Hematopoietic multipotent progenitor cell treated with erythropoietin and hydrocortisone succinate and interleukin-3 and kit ligand, for 6 days (in vitro differentiated cells): ENCODE results near the gene UQCC2.
A peak's percentile ranks its signal among the peaks of the same experiment; 100 is the strongest.

Source experiments
- DNase-seq: peaks from one replicate; pipeline ENCODE4 v3.0.0-alpha.2; 2015

The UQCC2 gene

DNA sequence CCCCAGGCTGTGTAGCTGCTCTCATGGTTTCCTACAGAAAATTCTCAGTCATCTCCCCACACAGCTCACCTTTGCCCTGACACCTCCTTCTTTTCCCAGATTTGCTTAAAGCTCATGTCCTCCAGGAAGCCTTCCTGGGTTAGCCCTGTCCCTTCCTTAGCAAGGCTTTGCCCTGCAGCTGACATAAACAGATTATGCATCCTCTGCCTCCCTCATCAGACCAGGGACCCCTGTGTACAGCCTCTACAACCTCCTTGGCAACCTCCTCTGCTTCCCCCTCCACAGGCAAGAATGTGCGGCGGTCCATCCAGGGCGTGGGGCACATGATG, 39.8 kb downstream of the UQCC2 start:
- DNase-seq = no peak

DNA sequence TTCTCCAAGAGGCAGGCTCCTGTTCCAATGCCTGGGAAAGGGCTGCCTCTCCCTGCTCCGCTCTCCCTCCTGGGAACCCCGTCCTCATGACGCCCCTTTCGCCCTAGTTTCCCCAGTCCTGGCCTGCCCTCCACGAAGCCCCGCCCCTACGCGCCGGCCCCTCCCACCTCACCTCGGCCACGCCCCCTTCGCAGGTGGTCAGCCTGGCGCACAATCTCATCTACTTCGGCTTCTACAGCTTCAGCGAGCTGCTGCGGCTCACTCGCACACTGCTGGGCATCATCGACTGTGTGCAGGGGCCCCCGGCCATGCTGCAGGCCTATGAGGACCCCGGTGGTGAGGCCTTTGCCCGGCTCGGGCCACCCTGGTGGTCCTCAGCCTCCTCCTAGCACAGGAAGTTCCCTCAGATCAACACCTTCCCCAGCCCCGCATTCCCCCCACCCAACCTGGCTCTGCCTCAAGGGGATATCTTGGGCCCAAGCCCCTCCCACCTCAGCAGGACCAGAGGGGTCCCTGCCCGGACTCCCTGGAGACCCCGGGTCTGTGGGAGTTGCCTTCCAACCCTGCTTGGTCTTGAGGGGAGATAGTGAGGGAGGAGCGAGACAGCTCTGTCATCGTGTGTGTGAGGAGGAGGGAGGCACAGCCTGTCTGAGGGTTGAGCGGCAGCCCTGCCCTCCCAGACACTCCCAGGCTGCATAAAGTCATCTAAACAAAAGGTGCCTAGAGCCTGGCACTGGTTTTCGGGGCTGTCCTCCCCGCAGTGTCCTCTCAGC, 40.3 kb downstream of the UQCC2 start:
- DNase-seq = no peak

DNA sequence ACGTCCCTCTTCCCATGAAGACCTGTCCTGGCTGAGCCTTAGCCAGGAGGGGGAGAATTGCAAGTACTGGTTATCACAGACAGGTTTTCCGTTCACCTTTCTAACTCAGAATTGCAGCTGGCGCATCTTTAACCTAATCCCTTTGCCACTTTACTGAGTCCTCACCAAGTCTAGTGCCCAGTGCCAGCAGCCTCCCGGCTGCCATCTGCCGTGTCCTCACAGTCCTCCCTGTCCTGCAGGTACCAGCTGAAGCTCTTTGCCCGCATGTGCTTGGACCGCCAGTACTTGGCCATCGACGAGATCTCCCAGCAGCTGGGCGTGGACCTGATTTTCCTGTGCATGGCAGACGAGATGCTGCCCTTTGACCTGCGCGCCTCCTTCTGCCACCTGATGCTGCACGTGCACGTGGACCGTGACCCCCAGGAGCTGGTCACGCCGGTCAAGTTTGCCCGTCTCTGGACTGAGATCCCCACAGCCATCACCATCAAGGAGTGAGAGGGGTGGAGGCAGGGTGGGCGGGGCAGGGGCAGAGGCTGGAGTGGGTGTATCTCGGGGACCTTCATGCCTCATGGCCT, 41.3 kb downstream of the UQCC2 start:
- DNase-seq = no peak

DNA sequence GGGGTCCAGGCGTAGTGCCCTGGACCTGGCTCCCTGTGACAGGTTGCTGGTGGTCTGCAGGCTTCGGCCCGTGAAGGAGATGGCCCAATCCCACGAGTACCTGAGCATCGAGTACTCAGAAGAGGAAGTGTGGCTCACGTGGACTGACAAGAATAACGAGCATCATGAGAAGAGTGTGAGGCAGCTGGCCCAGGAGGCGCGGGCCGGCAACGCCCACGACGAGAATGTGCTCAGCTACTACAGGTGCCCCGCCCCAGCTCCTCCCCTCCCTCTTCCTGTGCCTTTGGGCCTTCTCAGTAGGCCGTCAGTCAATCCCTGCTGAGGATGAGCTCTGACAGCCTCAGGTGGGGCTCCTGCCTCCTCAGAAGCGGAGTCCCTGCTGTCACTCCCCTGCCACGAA, 42.6 kb downstream of the UQCC2 start:
- peak; percentile 27 for DNase-seq

DNA sequence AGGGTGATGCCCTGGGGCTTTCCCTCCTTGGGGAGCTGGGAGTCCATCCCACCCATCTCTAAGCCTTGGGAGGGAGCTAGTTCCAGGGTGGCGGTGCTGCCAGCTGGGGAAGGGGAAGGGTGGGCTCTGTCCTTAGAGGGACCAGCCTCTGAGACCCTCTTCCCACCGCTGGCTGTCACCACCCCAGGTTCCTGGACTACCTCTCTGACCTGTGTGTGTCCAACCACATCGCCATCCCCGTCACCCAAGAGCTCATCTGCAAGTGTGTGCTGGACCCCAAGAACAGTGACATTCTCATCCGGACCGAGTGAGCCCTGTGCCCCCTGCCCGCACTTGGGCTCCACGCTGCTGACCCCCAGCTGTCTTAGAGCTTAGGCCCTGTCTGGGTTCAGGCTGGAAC, 43.2 kb downstream of the UQCC2 start:
- DNase-seq = no peak

DNA sequence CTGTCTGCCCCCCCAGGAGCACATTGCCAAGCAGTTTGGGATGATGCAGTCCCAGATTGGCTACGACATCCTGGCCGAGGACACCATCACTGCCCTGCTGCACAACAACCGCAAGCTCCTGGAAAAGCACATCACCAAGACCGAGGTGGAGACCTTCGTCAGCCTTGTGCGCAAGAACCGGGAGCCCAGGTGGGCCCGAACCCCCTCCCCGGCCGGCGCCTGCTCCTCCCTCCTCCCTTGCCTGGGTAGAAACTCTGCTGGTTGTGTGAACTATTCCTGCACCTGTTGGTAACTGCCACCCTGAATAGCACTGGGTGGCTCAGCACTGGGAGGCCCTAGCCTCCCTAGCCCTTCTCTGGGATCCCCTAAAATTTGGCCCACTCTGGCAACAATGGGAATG, 43.7 kb downstream of the UQCC2 start:
- no peak for DNase-seq

DNA sequence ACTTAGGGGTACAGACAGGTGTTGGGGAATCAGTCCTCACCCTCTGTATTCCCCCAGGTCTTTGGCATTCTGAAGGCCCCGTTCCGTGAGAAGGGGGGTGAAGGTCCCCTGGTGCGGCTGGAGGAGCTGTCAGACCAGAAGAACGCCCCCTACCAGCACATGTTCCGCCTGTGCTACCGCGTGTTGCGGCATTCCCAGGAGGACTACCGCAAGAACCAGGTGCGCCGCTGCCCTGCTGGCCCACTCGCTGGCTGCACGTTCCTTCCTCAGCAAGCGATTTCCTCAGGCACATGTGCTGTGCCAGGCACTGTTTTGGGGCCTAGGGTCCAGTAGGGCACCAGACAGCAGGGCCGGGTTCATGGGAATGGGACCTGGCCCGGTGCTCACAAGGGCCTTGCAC, 44.4 kb downstream of the UQCC2 start:
- DNase-seq = no peak

DNA sequence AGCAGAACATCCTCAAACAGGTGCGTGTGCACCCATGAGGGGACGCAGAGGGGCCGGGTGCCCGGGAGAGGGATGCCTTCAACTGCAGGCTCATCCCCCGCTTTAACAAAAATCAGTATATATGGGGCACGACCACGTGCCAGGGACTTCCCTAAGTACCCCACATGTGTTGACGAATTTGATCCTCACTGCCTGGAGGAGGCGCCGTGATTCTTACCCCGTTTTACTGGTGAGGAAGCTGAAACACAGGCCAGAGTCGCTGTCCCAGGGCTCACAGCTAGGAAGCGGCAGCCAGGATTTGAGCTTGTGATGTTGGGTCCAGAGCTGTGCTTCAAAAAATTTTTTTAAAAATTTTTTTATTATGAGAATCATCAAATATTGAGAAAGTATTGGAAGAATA, 45.5 kb downstream of the UQCC2 start:
- DNase-seq = no peak

DNA sequence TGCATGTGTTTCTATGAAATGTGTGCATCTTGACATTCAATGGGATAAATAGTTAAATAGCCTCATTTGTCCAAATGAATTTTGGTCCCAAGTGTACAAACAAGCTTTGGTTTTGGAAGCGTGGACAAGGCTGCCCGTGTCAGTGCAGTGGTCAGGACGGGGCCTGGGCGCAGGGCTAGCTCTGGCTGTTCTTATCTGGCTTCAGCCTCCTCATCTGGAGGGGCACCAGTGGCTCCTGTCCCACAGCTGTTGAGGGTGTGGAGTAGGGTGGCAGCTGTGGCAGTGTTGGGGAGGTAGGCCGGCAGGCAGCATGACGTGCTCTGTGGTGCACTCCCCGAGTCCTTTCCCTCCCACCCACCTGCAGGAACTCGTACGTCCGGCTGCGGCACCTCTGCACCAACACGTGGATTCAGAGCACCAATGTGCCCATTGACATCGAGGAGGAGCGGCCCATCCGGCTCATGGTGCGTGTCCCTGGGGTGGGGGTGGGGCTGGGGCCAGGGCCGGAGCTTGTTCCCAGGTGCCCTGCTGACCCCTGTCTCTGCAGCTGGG, 46.9 kb downstream of the UQCC2 start:
- no peak for DNase-seq

DNA sequence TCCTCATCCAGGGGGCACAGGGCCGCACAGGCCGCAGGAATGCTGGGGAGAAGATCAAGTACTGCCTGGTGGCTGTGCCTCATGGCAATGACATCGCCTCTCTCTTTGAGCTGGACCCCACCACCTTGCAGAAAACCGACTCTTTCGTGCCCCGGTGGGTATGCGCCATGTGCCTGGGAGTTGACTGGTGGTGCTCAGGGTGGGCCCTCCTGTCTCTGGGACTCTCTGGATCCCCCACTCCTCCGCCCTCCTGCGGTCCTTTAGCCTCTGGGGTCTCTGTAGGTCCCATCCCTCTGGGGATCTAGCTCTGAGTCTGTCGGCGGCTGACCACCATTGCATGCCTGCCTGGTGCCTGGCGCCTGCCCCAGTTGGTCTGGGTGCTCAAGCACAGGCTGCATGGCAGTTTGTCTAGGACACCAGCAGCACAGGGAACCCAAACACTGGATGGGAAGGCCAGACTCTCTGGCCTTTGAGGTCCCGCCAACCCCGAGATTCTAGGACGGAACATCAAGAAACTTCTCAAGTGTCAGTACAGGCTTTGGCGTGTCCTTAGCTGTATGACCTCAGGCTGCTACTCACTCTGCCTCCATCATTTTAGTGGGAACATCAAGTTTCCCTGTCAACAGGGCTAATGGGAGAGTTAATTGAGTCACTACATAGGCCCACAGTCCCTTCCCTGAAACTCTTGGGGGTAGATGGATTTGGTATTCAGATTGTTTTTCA, 47.6 kb downstream of the UQCC2 start:
- no peak for DNase-seq

DNA sequence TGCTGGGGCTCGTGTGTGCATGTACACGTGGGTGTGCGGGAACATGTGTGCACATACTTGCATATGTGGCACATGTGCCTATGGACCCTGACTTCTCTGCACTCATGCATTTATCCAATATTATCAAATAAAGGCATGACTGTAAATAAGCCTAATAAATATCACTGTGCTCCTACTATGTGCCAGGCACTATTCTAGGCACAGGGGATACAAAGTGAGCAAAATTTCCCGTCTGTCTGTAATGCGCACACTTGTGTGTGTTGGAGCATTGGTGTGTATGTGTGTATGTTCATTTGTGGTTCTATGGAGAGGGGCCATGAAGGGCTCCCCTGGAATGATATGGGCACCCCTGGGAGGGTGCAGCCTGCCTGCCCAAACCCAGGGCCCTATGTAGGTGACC, 48.5 kb downstream of the UQCC2 start:
- no peak for DNase-seq

DNA sequence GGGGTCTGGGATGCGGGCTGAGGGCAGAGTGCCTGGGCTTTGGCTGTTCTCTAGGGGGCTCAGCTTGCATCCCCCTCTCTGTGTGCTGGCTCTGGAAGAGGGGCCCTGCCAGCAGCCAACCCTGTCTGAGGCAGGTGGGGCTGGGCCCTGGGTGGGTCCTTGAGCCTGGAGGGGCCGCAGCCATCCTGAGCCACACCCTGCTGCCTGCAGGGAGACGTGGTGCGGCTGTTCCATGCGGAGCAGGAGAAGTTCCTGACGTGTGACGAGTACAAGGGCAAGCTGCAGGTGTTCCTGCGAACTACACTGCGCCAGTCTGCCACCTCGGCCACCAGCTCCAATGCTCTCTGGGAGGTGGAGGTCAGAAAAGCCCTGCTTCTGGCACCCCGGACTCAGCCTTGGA, 49.2 kb downstream of the UQCC2 start:
- DNase-seq = no peak

DNA sequence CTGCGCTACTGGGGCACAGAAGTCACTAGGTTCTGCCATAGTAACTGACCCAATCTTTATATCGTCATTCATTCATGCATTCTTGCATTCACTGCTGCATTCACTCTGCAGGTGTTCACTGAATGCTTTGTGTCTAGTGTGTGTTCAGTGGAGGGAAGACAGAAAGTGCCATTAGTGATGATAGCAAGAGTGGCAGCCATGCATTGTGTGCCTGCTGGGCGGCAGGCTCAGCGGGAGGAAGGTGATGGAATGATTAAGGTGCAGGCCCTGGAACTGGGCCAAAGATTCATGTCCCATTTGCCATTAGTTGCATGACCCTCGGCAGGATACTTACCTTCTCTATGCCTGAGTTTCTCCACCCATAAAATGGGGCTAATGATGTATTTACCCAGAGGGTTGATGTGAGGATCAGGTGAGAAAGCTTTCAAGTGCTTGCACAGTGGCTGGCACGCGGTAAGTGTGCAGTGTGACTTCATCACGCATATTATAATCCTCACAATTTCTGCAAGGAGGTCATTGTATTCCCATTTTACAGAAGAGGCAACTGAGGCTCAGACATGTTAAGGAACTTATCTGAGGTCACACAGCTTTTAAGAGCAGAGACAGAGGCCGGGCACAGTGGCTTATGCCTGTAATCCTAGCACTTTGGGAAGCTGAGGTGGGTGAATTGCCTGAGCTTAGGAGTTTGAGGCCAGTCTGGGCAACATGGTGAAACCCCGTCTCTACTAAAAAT, 50.2 kb downstream of the UQCC2 start:
- DNase-seq = no peak

DNA sequence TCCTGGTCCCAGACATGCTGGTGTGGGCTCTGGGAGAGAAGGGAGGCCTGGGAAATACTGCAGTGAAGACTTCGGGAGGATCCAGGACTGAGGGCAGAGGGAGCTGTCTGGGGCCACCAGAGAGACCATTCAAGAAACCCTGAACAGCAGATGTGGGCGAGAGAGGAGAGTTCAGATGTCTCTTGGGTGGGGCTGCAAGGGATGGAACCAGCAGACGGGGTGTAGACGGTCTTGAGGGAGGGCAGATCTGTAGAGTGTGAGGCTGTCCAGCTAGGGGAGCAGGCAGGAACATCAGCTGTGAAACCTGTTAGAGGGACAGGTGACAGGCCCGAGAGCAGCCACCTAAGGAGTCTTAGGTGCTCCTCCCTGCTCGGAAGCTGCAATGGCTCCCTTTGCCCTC, 51.5 kb downstream of the UQCC2 start:
- DNase-seq = no peak

DNA sequence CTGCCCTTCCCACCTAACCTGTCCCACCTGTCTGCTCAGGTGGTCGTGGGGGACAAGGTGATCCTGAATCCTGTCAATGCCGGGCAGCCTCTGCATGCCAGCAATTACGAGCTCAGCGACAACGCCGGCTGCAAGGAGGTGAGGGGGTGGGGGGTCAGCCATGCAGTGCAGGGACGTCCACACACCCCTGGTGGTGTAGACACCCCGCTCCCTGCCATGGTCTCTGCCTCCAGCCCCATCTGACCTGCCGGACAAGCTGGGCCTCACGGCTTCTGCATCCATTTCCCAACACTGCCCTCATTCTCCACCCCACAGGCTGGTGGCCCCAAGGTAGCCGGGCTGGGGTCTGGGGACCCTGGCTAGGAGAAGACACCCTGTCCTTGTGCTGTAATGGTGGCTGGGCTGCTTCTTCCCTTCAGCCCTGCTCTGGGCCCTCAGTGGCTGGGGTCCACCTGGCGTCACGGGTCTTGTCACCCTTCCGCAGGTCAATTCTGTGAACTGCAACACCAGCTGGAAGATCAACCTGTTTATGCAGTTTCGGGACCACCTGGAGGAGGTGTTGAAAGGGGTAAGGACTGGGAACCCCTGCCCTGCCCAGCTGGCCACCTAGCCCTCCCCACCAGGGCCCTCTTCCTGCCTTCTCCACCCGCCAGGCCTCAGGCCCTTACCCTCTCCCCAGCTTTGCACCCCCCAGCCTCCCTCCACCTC, 52.4 kb downstream of the UQCC2 start:
- DNase-seq = no peak

DNA sequence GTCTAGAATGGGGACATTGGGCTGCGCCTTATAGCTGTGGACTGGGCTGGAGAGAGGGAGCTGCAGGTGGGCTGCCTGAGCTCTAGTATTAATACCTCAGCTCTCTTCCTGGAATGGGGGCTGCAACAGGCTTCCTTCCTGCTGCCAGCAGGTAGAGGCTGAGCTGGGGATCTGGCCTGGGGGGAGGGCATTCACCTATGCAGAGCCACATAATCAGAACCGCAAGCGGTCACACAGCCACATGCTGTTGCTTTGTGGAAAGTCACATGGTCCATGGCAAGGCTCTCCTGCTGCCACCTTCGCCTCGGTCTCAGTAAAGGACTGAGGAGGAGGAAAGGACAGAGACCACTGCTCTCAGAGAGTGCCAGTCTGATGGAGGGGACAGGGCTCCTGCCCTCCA, 54.7 kb downstream of the UQCC2 start:
- no peak for DNase-seq

DNA sequence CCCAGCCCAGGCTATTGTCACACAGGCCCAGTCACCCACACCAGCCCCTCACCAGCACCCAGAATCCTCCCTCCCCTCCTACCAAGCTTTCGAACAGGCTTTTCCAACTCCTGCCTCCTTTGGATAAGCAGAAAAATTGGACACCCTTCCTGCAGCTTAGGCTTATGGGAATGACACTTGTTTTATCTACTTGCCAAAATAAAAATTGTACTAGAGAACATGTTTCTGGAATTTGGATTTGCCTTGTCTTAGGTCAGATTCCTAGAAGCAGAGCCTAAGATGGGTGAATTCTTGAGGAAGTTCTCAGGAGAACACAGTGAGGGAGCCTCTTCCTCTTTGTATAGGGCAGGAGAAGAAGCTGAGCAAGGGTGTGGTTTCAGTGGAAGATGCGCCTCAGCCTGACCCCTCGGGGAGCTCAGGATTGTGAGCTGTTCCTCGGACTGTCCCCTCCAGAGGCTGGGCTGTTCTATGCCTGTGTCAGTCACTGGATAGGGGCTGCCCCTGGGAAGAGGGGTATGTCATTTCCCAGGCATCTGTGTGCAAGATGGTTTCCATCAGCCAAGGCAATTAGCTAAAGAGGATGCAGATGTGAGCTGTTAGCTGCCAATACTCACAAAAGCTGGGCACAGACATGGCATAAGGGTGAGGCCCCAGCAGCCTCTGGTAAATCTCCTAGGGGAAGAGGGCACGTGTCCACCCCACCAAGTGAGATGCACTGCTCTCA, 56.5 kb downstream of the UQCC2 start:
- no peak for DNase-seq

DNA sequence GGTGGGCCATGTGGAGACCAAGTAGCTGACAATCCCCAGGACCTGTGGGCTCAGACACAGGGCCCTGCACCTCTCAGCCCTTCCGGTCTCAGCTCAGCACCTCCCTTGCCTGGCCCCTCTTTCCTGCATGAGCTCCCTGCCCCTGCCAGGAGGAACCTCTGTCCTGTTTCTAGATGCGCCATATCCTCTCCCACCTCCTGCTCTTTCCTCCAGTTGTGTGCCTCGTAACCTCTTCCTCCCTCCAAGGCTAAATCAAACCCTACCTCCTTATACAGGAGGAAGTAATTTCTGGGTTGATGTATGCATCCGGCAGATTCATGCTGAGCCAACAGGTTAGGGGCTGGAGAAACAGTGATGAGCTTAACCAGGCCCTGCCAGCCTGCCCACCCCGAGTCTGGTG, 59.5 kb downstream of the UQCC2 start:
- DNase-seq = no peak

DNA sequence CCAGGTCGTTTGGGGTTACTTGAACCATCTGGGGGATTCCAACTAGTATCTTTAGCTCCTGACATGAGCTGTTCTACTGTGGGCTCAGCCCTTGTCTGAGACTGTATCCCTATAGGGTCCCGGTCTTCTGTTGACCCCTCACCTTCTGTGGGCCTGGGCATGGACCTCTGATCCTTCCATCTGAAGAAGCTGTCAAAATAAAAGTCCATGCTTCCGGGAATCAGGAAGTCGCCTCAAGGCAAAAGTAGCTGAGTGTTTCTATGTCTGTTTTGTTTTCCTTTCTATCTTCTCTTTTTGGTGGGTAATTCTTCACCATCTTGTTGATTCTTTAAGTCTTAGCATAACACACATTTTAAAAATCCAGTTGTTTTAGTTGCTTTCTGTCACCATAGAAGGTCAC, 60.1 kb downstream of the UQCC2 start:
- no peak for DNase-seq
